Measurements from ENCODE around the gene ST6GALNAC6. TPM values are rescaled to one million over a fixed set of nuclear protein-coding genes. Genes with fewer than 3 reads are reported as not detected.
A peak's percentile ranks its signal among the peaks of the same experiment; 100 is the strongest.

ST6GALNAC6 gene
- polyA plus RNA-seq, 3 donors = 41.1 to 142 (median 141) TPM

GRCh38 chr9:127921557-127922120, 22.2 kb upstream of the ST6GALNAC6 start:
- H3K27ac ChIP-seq (ENCODE audit: low read depth, low read length) = no peak overlapping the region
- 6 to 14% (median 9%) methylated on average over 43 to 45 of the region's 45 CpGs for WGBS, 3 donors

- no peak overlapping the region for H3K27ac ChIP-seq (ENCODE audit: low read depth, low read length)
- 83 to 89% (median 84%) methylated on average over 7 of the region's 7 CpGs for WGBS, 3 donors
Observed at GRCh38 chr9:127920794-127921193, 21.4 kb upstream of the ST6GALNAC6 start.

- WGBS, 3 donors = 17 to 47% (median 24%) methylated on average over 8 of the region's 8 CpGs
- peak overlapping the region; percentile 23 for H3K27ac ChIP-seq (ENCODE audit: low read depth, low read length)
Observed at GRCh38 chr9:127919253-127919815, 19.9 kb upstream of the ST6GALNAC6 start.

GRCh38 chr9:127918183-127919107, 19.0 kb upstream of the ST6GALNAC6 start:
- peak overlapping the region; percentile 23 for H3K27ac ChIP-seq (ENCODE audit: low read depth, low read length)
- 80 to 92% (median 86%) methylated on average over 8 of the region's 8 CpGs for WGBS, 3 donors

- 60 to 63% (median 62%) methylated on average over 6 of the region's 6 CpGs for WGBS, 3 donors
- no peak overlapping the region for H3K27ac ChIP-seq (ENCODE audit: low read depth, low read length)
Observed at GRCh38 chr9:127917603-127918002, 18.2 kb upstream of the ST6GALNAC6 start.

GRCh38 chr9:127916720-127917581, 17.5 kb upstream of the ST6GALNAC6 start, which contains the start of gene ST6GALNAC4:
Gene ST6GALNAC4 (minus strand): TSS chr9:127917041. CDS start chr9:127916419, 622 bp downstream.
- WGBS, 3 donors = 2 to 4% (median 2%) methylated on average over 56 to 71 of the region's 71 CpGs
- H3K27ac ChIP-seq (ENCODE audit: low read depth, low read length) = no peak within 1 kb of the TSS

GRCh38 chr9:127915801-127916719, 16.7 kb upstream of the ST6GALNAC6 start:
- no peak overlapping the region for H3K27ac ChIP-seq (ENCODE audit: low read depth, low read length)
- 20 to 25% (median 21%) methylated on average over 27 of the region's 27 CpGs for WGBS, 3 donors

GRCh38 chr9:127915325-127915752, 15.9 kb upstream of the ST6GALNAC6 start:
- 60 to 77% (median 69%) methylated on average over 5 of the region's 5 CpGs for WGBS, 3 donors
- H3K27ac ChIP-seq (ENCODE audit: low read depth, low read length) = no peak overlapping the region

- H3K27ac ChIP-seq (ENCODE audit: low read depth, low read length) = no peak overlapping the region
- 95 to 99% (median 96%) methylated on average over 11 of the region's 11 CpGs for WGBS, 3 donors
Observed at GRCh38 chr9:127913682-127914081, 14.3 kb upstream of the ST6GALNAC6 start.

- H3K27ac ChIP-seq (ENCODE audit: low read depth, low read length) = no peak overlapping the region
- 43 to 91% (median 88%) methylated on average over 5 of the region's 5 CpGs for WGBS, 3 donors
Observed at GRCh38 chr9:127912882-127913281, 13.5 kb upstream of the ST6GALNAC6 start.

GRCh38 chr9:127912296-127912695, 12.9 kb upstream of the ST6GALNAC6 start:
- no peak overlapping the region for H3K27ac ChIP-seq (ENCODE audit: low read depth, low read length)
- 95 to 97% (median 95%) methylated on average over 31 of the region's 31 CpGs for WGBS, 3 donors

- WGBS, 3 donors = 76 to 78% (median 77%) methylated on average over 6 of the region's 6 CpGs
- no peak overlapping the region for H3K27ac ChIP-seq (ENCODE audit: low read depth, low read length)
Observed at GRCh38 chr9:127910613-127911205, 11.3 kb upstream of the ST6GALNAC6 start.

GRCh38 chr9:127909839-127910273, 10.5 kb upstream of the ST6GALNAC6 start:
- no peak overlapping the region for H3K27ac ChIP-seq (ENCODE audit: low read depth, low read length)
- 83 to 88% (median 88%) methylated on average over 14 to 17 of the region's 17 CpGs for WGBS, 3 donors

- H3K27ac ChIP-seq (ENCODE audit: low read depth, low read length) = no peak overlapping the region
- 90 to 96% (median 94%) methylated on average over 10 of the region's 10 CpGs for whole genome bisulfite sequencing, 3 donors
Observed at GRCh38 chr9:127908660-127908926, 9.2 kb upstream of the ST6GALNAC6 start.

GRCh38 chr9:127907867-127908659, 8.7 kb upstream of the ST6GALNAC6 start:
- H3K27ac ChIP-seq (ENCODE audit: low read depth, low read length) = no peak overlapping the region
- WGBS, 3 donors = 87 to 89% (median 87%) methylated on average over 35 of the region's 35 CpGs

GRCh38 chr9:127905788-127906191, 6.4 kb upstream of the ST6GALNAC6 start:
- WGBS, 3 donors = 59 to 72% (median 65%) methylated on average over 12 of the region's 12 CpGs
- H3K27ac ChIP-seq (ENCODE audit: low read depth, low read length) = no peak overlapping the region
